ENCODE data around the gene BEST2. TPM values are rescaled to one million over a fixed set of nuclear protein-coding genes. Genes with fewer than 3 reads are reported as not detected.
A peak's percentile ranks its signal among the peaks of the same experiment; 100 is the strongest.

The BEST2 gene
- total RNA-seq, 2 donors from 2014 or later: 0.91 TPM; not detected in 1

DNA sequence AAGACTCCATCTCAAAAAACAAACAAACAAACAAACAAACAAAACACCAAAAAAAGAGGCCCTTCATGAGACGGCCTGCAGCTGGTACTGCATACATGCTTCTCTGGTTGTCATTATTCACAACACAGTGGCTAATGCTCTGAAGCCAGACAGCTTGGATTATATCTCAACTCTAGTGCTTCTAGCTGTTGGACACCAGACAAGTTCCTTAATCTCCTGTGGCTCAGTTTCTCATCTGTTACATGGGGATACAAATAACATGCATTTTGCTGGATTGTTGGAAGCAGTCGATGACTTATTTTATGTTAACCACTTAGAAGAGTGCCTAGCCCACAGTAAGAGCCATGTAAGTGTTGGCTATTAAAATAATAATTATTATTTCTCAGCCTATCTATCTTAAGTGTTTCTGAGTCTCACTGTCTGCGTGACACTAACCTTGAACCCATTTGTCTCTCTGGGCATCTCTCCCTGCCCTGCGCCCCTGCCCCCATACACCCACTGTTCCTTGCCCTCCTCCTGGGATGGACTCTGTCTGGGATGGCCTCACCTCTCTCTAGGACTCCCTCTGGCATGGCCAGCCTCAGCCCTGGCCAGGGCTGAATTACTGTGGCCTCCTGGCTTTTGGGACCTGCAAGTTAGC is 36.6 kb downstream of the BEST2 start:
- no peak for DNase-seq (ENCODE audit: low spot score)
- Histone ChIP-seq H3K4me3 (peak overlapping the region in 1 of 2 donors; percentile 79), H3K27me3 (replicated peaks; ENCODE audit: insufficient read depth) (no peaks in the 10 kb centered on the region), H3K4me1 (replicated peaks) (peaks cover 62% of the 10 kb centered on the region), H3K27ac (peak overlapping the region; percentile 100), H3K9me3 (no peaks in the 10 kb centered on the region), H3K36me3 (no peaks in the 10 kb centered on the region)
- TF ChIP-seq POLR2AphosphoS5 (IDR thresholded peaks at IDR 0.05): no peak
- no peak for TF ChIP-seq POLR2A (IDR thresholded peaks at IDR 0.05)
- no peak for TF ChIP-seq CTCF (IDR thresholded peaks at IDR 0.05)
- intact Hi-C loops (cut with DNase I): no loop called here
- WGBS: 59% methylated on average over 4 of the region's 4 CpGs

DNA sequence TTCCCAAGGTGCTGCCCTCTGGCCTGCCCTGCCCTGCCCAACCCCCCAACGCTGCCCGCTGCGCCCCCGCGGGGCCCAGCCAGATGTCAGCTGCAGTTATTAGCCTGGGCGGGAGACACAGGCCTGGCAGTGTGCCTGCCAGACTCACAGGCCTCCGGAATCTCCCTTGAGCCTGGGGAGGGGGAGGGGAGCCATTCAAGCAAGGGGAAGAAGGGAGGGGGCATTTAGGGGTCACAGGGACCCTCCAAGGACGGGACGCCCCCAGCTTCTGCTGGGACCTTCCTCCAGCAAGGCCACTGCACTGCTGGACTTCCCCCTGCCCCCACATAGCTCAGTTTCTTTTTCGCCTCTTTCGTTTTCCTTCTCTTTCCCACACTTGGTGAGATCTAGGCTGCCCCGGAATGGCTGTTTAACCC is 37.1 kb downstream of the BEST2 start:
- Histone ChIP-seq H3K36me3 (no peaks in the 10 kb centered on the region), H3K27me3 (replicated peaks; ENCODE audit: insufficient read depth) (no peaks in the 10 kb centered on the region), H3K27ac (peak overlapping the region; percentile 100), H3K9me3 (no peaks in the 10 kb centered on the region), H3K4me3 (peak overlapping the region; percentile 79 to 85), H3K4me1 (replicated peaks) (peaks cover 57% of the 10 kb centered on the region)
- TF ChIP-seq POLR2AphosphoS5 (IDR thresholded peaks at IDR 0.05) (peak; percentile 35), POLR2A (IDR thresholded peaks at IDR 0.05) (no peak), CTCF (IDR thresholded peaks at IDR 0.05) (no peak)
- peak; percentile 71 for DNase-seq (ENCODE audit: low spot score)
- intact Hi-C loops (cut with DNase I): no loop called here
- WGBS: 2% methylated on average over 12 of the region's 12 CpGs

DNA sequence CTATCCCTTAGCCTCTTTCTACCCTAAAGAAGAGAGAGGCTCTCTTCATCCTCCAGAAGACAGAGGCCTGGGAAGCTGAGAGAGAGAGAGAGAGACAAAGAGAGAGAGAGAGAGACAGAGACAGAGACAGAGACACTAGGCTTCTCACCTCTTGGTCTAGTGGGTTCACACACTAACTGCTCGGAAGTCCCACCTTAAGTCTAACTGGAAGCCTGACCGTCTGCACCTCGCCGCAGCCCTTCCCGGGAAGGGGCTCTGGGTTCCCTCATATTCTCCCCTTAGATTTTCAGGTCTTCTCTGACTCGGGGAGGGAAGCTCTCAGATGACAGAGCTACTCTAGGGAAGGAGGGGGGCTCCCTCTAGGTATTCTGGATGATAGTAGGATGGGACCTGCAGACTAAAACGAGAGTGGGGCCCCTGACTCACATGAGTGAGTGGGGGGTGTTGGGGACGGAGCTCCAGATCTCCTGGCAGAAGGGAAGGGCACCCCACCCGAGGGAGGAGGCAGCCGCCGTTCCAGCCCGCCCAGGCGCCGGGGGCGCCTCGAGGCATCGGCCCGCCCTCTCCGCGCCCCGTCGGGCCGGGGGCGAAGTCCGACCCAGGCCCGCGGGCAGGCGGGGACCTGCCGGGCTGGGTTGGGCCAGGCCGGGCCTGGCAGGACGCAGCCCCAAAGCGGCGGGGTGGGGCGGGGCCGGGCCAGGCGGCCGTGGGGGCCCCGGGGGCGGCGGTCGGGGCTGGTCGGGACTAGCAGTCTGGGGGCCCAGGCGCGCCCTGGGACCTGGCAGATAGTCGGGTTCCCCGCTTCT is 37.7 kb downstream of the BEST2 start:
- no peaks in the 10 kb centered on the region for H3K36me3 ChIP-seq
- DNase-seq (ENCODE audit: low spot score): no peak

GRCh38 chr19:12789904-12790619 is 38.5 kb downstream of the BEST2 start:
- TF ChIP-seq CTCF (IDR thresholded peaks at IDR 0.05) (peak in 1 of 4 experiments; percentile 19), POLR2A (IDR thresholded peaks at IDR 0.05) (peak; percentile 79), POLR2AphosphoS5 (IDR thresholded peaks at IDR 0.05) (peak; percentile 92)
- 1% methylated on average over 34 of the region's 56 CpGs for WGBS
- Histone ChIP-seq H3K36me3 (no peaks in the 10 kb centered on the region), H3K4me1 (replicated peaks) (peaks cover 46% of the 10 kb centered on the region), H3K27ac (peak overlapping the region; percentile 100), H3K9me3 (no peaks in the 10 kb centered on the region), H3K4me3 (peak overlapping the region; percentile 79 to 85), H3K27me3 (replicated peaks; ENCODE audit: insufficient read depth) (no peaks in the 10 kb centered on the region)
- intact Hi-C loops (cut with DNase I): loop anchor here (10.0 kb wide), 1 partner anchor 65 kb away; the partner anchor contains the start of gene TNPO2
- peak; percentile 94 for DNase-seq (ENCODE audit: low spot score)

More for the DNA sequence above, 37.7 kb downstream of the BEST2 start:
- H3K9me3 ChIP-seq: no peaks in the 10 kb centered on the region
- peak overlapping the region; percentile 79 to 85 for H3K4me3 ChIP-seq
- H3K27me3 ChIP-seq (replicated peaks; ENCODE audit: insufficient read depth): no peaks in the 10 kb centered on the region
- WGBS: 2% methylated on average over 18 of the region's 46 CpGs
- intact Hi-C loops (cut with DNase I): no loop called here
- TF ChIP-seq CTCF (IDR thresholded peaks at IDR 0.05): no peak
- TF ChIP-seq POLR2A (IDR thresholded peaks at IDR 0.05): no peak
- no peak for TF ChIP-seq POLR2AphosphoS5 (IDR thresholded peaks at IDR 0.05)
- peak overlapping the region; percentile 100 for H3K27ac ChIP-seq
- peaks cover 54% of the 10 kb centered on the region for H3K4me1 ChIP-seq (replicated peaks)
